ENCODE measurements around the gene NUDT7.

The NUDT7 gene

DNA sequence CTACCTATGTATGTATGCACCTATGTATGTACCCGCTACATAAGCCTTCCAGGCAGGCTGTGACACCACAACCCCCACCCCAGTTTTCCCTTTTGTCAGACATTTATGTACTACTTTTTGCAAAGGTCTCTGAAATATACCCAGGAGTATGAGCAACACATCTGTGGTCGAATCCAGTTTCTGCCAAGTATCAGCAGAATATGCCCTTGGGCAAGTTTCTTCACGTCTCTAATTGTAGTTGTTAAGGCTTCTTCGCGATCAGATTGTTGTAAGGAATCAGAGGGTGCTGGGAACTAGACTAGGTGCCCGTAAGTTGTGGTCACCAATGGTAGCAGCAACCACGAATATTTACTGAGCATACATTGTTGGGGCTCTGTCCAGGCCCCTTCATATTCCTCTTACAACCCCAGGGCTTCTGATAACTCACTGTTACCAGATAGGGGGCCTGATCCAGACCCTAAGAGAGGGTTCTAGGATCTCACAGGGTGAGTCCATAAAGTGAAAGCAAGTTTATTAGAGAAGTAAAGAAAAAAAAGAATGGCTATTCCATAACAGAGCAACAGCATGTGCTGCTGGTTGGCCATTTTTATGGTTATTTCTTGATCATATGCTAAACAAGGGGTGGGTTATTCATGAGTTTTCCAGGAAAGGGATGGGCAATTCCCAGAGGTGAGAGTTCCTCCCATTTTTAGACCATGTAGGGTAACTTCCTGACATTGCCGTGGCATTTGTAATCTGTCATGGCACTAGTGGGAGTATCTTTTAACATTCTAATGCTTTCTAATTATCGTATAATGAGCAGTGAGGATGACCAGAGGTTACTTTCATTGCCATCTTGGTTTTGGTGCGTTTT lies 16.6 kb downstream of the NUDT7 start:
- peak; percentile 87 for DNase-seq (ENCODE audit: low read depth)
- TF ChIP-seq, protein P1, sequence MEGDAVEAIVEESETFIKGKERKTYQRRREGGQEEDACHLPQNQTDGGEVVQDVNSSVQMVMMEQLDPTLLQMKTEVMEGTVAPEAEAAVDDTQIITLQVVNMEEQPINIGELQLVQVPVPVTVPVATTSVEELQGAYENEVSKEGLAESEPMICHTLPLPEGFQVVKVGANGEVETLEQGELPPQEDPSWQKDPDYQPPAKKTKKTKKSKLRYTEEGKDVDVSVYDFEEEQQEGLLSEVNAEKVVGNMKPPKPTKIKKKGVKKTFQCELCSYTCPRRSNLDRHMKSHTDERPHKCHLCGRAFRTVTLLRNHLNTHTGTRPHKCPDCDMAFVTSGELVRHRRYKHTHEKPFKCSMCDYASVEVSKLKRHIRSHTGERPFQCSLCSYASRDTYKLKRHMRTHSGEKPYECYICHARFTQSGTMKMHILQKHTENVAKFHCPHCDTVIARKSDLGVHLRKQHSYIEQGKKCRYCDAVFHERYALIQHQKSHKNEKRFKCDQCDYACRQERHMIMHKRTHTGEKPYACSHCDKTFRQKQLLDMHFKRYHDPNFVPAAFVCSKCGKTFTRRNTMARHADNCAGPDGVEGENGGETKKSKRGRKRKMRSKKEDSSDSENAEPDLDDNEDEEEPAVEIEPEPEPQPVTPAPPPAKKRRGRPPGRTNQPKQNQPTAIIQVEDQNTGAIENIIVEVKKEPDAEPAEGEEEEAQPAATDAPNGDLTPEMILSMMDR (IDR thresholded peaks at IDR 0.05; ENCODE audit: insufficient read depth, low read depth, low read length, missing control alignments): no peak
- no peak overlapping the region for H3K4me3 ChIP-seq (ENCODE audit: low read length)

DNA sequence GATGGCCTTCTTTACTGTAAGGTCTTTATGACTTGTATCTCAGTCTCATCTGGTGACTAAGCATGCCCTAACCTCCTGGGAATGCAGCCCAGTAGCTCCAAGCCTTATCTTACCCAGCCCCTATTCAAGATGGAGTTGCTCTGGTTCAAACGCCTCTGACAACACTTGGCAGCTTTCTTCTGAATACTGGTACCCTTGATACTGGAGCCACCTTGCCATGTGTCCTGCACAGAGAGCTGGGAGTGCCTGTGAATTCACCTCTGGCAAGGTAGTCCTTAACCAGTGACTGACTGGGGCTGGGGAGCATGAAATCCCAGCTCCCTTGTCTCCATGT lies 17.2 kb downstream of the NUDT7 start:
- TF ChIP-seq, protein P1 (IDR thresholded peaks at IDR 0.05; ENCODE audit: insufficient read depth, low read depth, low read length, missing control alignments): no peak
- DNase-seq (ENCODE audit: low read depth): peak; percentile 55
- H3K4me3 ChIP-seq (ENCODE audit: low read length): no peak overlapping the region

DNA sequence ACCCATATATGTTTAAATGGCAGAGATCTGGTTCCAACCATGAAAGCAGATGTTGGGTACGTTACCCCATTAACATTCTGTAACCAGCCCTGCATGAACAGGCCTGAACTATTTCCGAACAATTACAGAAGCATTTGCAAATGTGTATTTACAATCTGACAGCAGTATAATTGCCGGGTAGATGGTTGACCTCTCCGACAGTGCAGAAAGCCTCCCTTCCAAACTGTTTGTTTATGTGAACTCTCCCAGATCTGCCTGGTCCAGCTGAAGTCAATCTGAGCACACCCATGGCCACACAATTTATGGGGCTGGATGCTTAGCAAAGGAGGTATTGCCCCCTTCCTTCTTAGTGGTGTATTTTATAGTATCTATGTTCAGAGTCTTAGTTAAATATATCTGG lies 21.8 kb downstream of the NUDT7 start:
- DNase-seq (ENCODE audit: low read depth): no peak
- no peak overlapping the region for H3K4me3 ChIP-seq (ENCODE audit: low read length)
- TF ChIP-seq, protein P1 (IDR thresholded peaks at IDR 0.05; ENCODE audit: insufficient read depth, low read depth, low read length, missing control alignments): no peak

DNA sequence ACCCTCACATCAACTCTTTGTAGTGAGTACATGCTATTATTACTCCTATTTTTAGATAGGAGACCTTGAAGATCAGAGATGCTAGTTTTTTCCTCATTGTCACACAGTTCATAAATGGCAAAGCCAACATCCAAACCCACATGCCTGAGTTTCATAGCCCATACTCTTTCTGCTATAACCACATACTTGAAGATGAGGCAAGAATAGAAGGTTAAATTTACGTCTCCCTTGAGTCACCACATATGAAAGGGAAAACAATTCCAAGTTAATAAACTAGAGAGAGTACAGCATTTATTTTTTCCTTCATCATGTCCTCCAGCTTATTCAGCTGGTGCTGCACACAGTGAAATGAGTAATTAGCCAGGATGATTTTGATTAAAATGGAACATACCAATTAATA lies 23.7 kb downstream of the NUDT7 start:
- no peak overlapping the region for H3K4me3 ChIP-seq (ENCODE audit: low read length)
- TF ChIP-seq, protein P1 (IDR thresholded peaks at IDR 0.05; ENCODE audit: insufficient read depth, low read depth, low read length, missing control alignments): no peak
- DNase-seq (ENCODE audit: low read depth): no peak

DNA sequence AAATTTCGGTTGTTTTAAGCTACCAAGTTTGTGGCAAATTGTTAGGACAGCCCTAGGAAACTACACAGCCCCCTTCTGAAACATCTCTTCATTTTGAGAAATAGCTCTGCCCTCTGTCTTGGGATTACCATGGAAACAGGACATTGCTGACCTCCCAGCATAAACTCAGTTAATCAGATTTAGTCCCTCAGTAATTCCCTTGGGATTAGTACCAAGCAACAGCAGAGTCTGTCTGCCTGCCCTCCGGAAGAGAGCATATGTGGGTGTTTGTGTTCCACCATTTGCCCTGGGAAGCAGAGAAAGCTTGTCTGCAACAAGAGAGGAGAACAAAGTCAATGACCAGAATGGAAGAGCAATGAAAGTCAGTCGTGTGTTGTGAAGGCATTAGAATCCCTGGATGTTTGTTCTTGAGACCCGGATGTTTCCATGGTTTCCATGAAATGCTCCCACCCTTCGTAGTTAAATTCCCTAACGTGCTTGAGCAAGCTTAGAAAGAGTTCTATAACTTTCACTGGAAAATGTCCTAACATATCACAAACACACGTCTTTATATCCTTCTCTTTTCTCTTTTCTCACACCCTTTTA lies 26.2 kb downstream of the NUDT7 start:
- no peak for DNase-seq (ENCODE audit: low read depth)

DNA sequence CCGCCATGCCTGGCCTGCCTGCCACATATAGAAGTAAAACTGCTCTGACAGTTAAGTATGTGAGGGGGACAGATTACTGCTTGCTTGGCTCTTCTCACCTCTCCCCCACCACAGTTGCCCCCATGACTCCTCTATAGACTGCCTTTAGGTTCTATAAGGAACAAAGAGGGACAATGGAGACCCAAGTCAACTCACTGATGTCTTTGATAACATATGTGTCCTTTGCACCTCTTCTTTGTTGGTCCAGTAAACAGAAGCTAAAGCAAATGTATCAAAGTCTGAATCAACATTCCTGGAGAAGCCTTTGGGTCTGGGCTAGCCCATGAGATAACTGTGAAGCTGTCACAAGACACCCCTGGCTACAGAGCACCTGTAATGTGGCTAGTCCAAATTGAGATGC lies 27.1 kb downstream of the NUDT7 start:
- TF ChIP-seq, protein P1 (IDR thresholded peaks at IDR 0.05; ENCODE audit: insufficient read depth, low read depth, low read length, missing control alignments): no peak
- H3K4me3 ChIP-seq (ENCODE audit: low read length): no peak overlapping the region
- DNase-seq (ENCODE audit: low read depth): no peak

More for the DNA sequence above, 26.2 kb downstream of the NUDT7 start:
- TF ChIP-seq, protein P1 (IDR thresholded peaks at IDR 0.05; ENCODE audit: insufficient read depth, low read depth, low read length, missing control alignments): no peak
- H3K4me3 ChIP-seq (ENCODE audit: low read length): no peak overlapping the region

Measured in epithelial cell of esophagus (primary cell).